Mesenchymal stem cell (in vitro differentiated cells and primary cell): ENCODE measurements around the gene GNG10.
A peak's percentile ranks its signal among the peaks of the same experiment; 100 is the strongest.

Experiments used
- DNase-seq: peaks from one replicate; pipeline ENCODE4 v3.0.0-alpha.2; 2013
- H2AFZ ChIP-seq: one replicate; pipeline ENCODE4 v1.6.1; 2013; ENCODE audit warnings: low read depth, mild to moderate bottlenecking, control low read depth, inconsistent platforms, low read length, moderate library complexity
- H2AK5ac ChIP-seq: 2 replicates; pipeline ENCODE4 v1.6.1; 2013; ENCODE audit warnings: low read length, moderate library complexity, mild to moderate bottlenecking, inconsistent platforms; ENCODE audit not compliant: severe bottlenecking
- H2BK120ac ChIP-seq: one replicate; pipeline ENCODE4 v1.6.1; 2013; ENCODE audit warnings: low read depth, mild to moderate bottlenecking, inconsistent platforms, low read length, moderate library complexity
- H2BK12ac ChIP-seq, 2 experiments: one replicate each; pipeline ENCODE4 v1.6.1; 2013; ENCODE audit warnings: inconsistent platforms in 2 of 2, low read length in 2 of 2, mild to moderate bottlenecking in 2 of 2, moderate library complexity in 2 of 2, control low read depth in 1 of 2
- H2BK15ac ChIP-seq: one replicate; pipeline ENCODE4 v1.6.1; 2013; ENCODE audit warnings: mild to moderate bottlenecking, low read depth, inconsistent platforms; ENCODE audit not compliant: poor library complexity, severe bottlenecking
- H2BK5ac ChIP-seq: 2 replicates; pipeline ENCODE4 v1.6.1; 2013; ENCODE audit warnings: low read depth, mild to moderate bottlenecking, low read length, control low read depth, inconsistent platforms; ENCODE audit not compliant: poor library complexity, severe bottlenecking
- H3K14ac ChIP-seq, 2 experiments: one replicate each; pipeline ENCODE4 v1.6.1; 2013; ENCODE audit warnings: inconsistent platforms in 2 of 2, low read length in 2 of 2, control low read depth in 1 of 2, mild to moderate bottlenecking in 1 of 2, moderate library complexity in 1 of 2
- H3K18ac ChIP-seq, 2 experiments: one replicate each; pipeline ENCODE4 v1.6.1; 2013; ENCODE audit warnings: inconsistent platforms in 2 of 2, low read length in 2 of 2, control low read depth in 1 of 2, low read depth in 1 of 2, mild to moderate bottlenecking in 1 of 2
- H3K23ac ChIP-seq, 2 experiments: one replicate each; pipeline ENCODE4 v1.6.1; 2013; ENCODE audit warnings: inconsistent platforms in 2 of 2, low read length in 2 of 2, mild to moderate bottlenecking in 2 of 2, moderate library complexity in 2 of 2, control low read depth in 1 of 2
- H3K27ac ChIP-seq: 2 replicates; pipeline ENCODE4 v1.5.1; 2013; ENCODE audit warnings: mild to moderate bottlenecking, moderate library complexity, low read length, control low read depth, inconsistent platforms; ENCODE audit not compliant: poor library complexity, severe bottlenecking
- H3K27me3 ChIP-seq, 2 experiments: 2 replicates each; pipeline versions ENCODE4 v1.6.1 to v1.7.0; 2013; ENCODE audit warnings: low read length in 2 of 2, mild to moderate bottlenecking in 2 of 2, moderate library complexity in 2 of 2, control low read depth in 1 of 2, inconsistent platforms in 1 of 2; ENCODE audit not compliant: control insufficient read depth in 1 of 2, insufficient read depth in 1 of 2
- H3K36me3 ChIP-seq, 2 experiments: 2 replicates each; pipeline versions ENCODE4 v1.6.1 to v1.7.0; 2013; ENCODE audit warnings: low read length in 2 of 2, control low read depth in 1 of 2, inconsistent platforms in 1 of 2, low read depth in 1 of 2, mild to moderate bottlenecking in 1 of 2; ENCODE audit not compliant: insufficient read depth in 2 of 2, control insufficient read depth in 1 of 2
- H3K4ac ChIP-seq, 2 experiments: one replicate each; pipeline ENCODE4 v1.6.1; 2013; ENCODE audit warnings: inconsistent platforms in 2 of 2, low read length in 2 of 2, mild to moderate bottlenecking in 2 of 2, moderate library complexity in 2 of 2, control low read depth in 1 of 2, low read depth in 1 of 2
- H3K4me1 ChIP-seq: 2 replicates; pipeline ENCODE4 v1.6.1; 2013; ENCODE audit warnings: low read depth, low read length, control low read depth; ENCODE audit not compliant: control insufficient read depth, insufficient read depth
- H3K4me2 ChIP-seq: 2 replicates; pipeline ENCODE4 v1.6.1; 2013; ENCODE audit warnings: low read length, mild to moderate bottlenecking, inconsistent platforms; ENCODE audit not compliant: poor library complexity, severe bottlenecking
- H3K4me3 ChIP-seq, 2 experiments: 2 replicates each; pipeline versions ENCODE4 v1.5.1 to v1.7.0; 2013; ENCODE audit warnings: low read length in 2 of 2, mild to moderate bottlenecking in 2 of 2, control low read depth in 1 of 2, low read depth in 1 of 2; ENCODE audit not compliant: insufficient read depth in 1 of 2
- H3K79me1 ChIP-seq: replicated peaks from 2 replicates; pipeline ENCODE4 v1.6.1; 2013; ENCODE audit warnings: mild to moderate bottlenecking, control low read depth, low read length, inconsistent platforms; ENCODE audit not compliant: poor library complexity, severe bottlenecking
- H3K9ac ChIP-seq: 2 replicates; pipeline ENCODE4 v1.7.0; 2013; ENCODE audit warnings: mild to moderate bottlenecking, low read length, moderate library complexity
- H3K9me3 ChIP-seq: 2 replicates; pipeline ENCODE4 v1.7.0; 2013; ENCODE audit warnings: mild to moderate bottlenecking, low read length; ENCODE audit not compliant: control insufficient read depth
- H4K8ac ChIP-seq: one replicate; pipeline ENCODE4 v1.6.1; 2013; ENCODE audit warnings: inconsistent platforms, mild to moderate bottlenecking, low read length, moderate library complexity
- H4K91ac ChIP-seq: one replicate; pipeline ENCODE4 v1.6.1; 2013; ENCODE audit warnings: mild to moderate bottlenecking, low read length, inconsistent platforms
- WGBS: methylation state at CpG from one replicate; pipeline ENCODE4 v1.1.7; 2013; ENCODE audit warnings: mixed read lengths; 5-methylcytosine and 5-hydroxymethylcytosine counted together

GNG10 gene

DNA sequence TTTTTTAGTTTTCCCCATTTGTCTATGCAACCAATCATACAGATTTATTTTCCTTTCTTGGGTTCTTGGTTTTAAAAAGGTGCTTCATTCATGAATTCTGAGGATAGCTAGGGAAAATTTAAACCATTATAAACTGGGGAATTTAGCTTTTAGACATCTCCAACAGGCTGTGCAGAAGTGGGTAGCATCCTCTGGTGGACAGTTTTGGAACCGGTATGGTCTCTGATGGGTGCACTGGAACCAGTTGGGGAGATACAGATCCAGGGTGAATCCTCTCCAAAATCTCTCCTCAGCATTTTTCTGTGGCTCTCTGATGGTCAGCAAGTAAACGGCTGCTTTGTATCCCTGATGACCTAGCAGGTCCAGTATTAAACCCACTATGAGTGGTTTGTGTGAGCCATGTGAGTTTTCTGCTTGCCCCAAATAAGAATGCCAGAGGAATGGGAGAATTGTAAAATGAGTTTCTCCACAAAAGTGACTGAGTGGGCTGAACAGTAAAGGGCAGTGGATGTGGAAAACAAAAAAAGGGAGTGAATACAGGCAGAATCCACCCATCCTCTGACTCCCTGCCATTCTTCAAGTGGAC is 39.4 kb upstream of the GNG10 start:
- H3K36me3 ChIP-seq, result no peaks in the 10 kb centered on the region
- H3K9me3 ChIP-seq, result no peaks in the 10 kb centered on the region
- no peak overlapping the region for H3K18ac ChIP-seq
- H3K4ac ChIP-seq, result no peak overlapping the region
- no peak overlapping the region for H2AFZ ChIP-seq
- no peak overlapping the region for H2AK5ac ChIP-seq
- peak; percentile 62 for DNase-seq
- no peak overlapping the region for H3K4me3 ChIP-seq
- no peak overlapping the region for H3K14ac ChIP-seq
- no peak overlapping the region for H3K27ac ChIP-seq
- H3K23ac ChIP-seq, result no peak overlapping the region
- H3K4me2 ChIP-seq, result no peak overlapping the region
- H3K4me1 ChIP-seq, result no peaks in the 10 kb centered on the region
- H4K91ac ChIP-seq, result no peak overlapping the region
- H2BK12ac ChIP-seq, result no peak overlapping the region
- H3K79me1 ChIP-seq, result no peaks in the 10 kb centered on the region
- no peak overlapping the region for H2BK5ac ChIP-seq
- H3K9ac ChIP-seq, result peak overlapping the region; percentile 66
- H2BK15ac ChIP-seq, result no peak overlapping the region
- H2BK120ac ChIP-seq, result no peak overlapping the region
- H3K27me3 ChIP-seq, result no peaks in the 10 kb centered on the region
- H4K8ac ChIP-seq, result no peak overlapping the region
- WGBS, result 74% methylated on average over 2 of the region's 2 CpGs

- no peaks in the 10 kb centered on the region for H3K9me3 ChIP-seq
- H3K23ac ChIP-seq, result no peak overlapping the region
- H2BK120ac ChIP-seq, result no peak overlapping the region
- no peak overlapping the region for H3K27ac ChIP-seq
- no peak overlapping the region for H4K91ac ChIP-seq
- H2BK15ac ChIP-seq, result no peak overlapping the region
- 79% methylated on average over 2 of the region's 3 CpGs for WGBS
- no peaks in the 10 kb centered on the region for H3K36me3 ChIP-seq
- no peak overlapping the region for H3K4ac ChIP-seq
- H2AFZ ChIP-seq, result no peak overlapping the region
- no peaks in the 10 kb centered on the region for H3K4me1 ChIP-seq
- no peaks in the 10 kb centered on the region for H3K79me1 ChIP-seq
- H4K8ac ChIP-seq, result no peak overlapping the region
- no peak overlapping the region for H3K18ac ChIP-seq
- no peak overlapping the region for H2BK12ac ChIP-seq
- peak overlapping the region; percentile 66 for H3K9ac ChIP-seq
- no peak overlapping the region for H3K14ac ChIP-seq
- DNase-seq, result peak; percentile 86
- H2BK5ac ChIP-seq, result no peak overlapping the region
- no peaks in the 10 kb centered on the region for H3K27me3 ChIP-seq
- no peak overlapping the region for H3K4me3 ChIP-seq
- no peak overlapping the region for H2AK5ac ChIP-seq
- H3K4me2 ChIP-seq, result no peak overlapping the region
Measured at GRCh38 chr9:111622626-111623025, 38.8 kb upstream of the GNG10 start.

DNA sequence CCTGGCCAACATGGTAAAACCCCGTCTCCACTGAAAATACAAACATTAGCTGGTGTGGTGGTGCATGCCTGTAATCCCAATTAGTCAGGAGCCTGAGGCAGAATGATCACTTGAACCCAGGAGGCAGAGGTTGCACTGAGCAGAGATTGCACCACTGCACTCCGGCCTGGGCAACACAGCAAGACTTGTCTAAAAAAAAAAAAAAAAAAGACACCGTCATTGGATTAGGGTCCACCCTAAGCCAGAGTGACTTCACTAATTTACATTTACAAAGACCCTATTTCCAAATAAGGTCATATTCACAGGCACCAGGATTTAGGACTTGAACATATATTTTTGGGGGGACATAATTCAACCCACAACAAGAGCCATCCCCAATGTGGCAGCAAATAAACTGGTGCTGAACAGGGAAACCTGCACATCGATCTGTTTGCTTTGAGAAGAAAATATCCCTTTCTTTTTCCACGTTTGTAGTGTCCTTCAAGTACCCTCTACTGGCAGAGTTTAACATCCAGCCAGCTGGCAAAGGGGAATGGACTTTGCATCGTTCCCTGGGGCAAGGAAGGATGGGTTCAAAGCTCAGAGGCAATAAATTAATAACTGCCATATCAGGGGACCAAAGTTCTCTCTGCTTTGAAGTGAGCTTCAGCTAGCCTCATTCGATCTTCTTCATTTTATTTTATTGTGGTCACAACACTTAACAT is 34.0 kb upstream of the GNG10 start:
- Histone ChIP-seq H4K91ac (no peak overlapping the region), H3K9me3 (no peaks in the 10 kb centered on the region), H3K79me1 (no peaks in the 10 kb centered on the region), H2AK5ac (no peak overlapping the region), H3K27me3 (no peaks in the 10 kb centered on the region), H2BK120ac (no peak overlapping the region), H3K4ac (no peak overlapping the region), H2BK5ac (no peak overlapping the region), H3K27ac (no peak overlapping the region), H3K36me3 (no peaks in the 10 kb centered on the region), H2BK15ac (no peak overlapping the region), H3K14ac (no peak overlapping the region), H3K9ac (no peak overlapping the region), H2AFZ (no peak overlapping the region), H3K18ac (no peak overlapping the region), H3K4me2 (no peak overlapping the region), H3K4me1 (peaks cover 2% of the 10 kb centered on the region), H3K23ac (no peak overlapping the region), H2BK12ac (no peak overlapping the region), H4K8ac (no peak overlapping the region), H3K4me3 (no peak overlapping the region)
- 75% methylated on average over 5 of the region's 7 CpGs for WGBS
- DNase-seq, result no peak

GRCh38 chr9:111628411-111628810 is 33.0 kb upstream of the GNG10 start:
- H2BK12ac ChIP-seq, result no peak overlapping the region
- no peak overlapping the region for H4K91ac ChIP-seq
- no peak overlapping the region for H2BK15ac ChIP-seq
- no peak overlapping the region for H3K4me2 ChIP-seq
- no peak for DNase-seq
- H4K8ac ChIP-seq, result no peak overlapping the region
- H2BK5ac ChIP-seq, result no peak overlapping the region
- no peak overlapping the region for H3K18ac ChIP-seq
- no peak overlapping the region for H3K23ac ChIP-seq
- no peak overlapping the region for H3K14ac ChIP-seq
- H3K4me1 ChIP-seq, result peaks cover 2% of the 10 kb centered on the region
- no peak overlapping the region for H3K4ac ChIP-seq
- no peaks in the 10 kb centered on the region for H3K9me3 ChIP-seq
- H2AFZ ChIP-seq, result no peak overlapping the region
- H3K27me3 ChIP-seq, result no peaks in the 10 kb centered on the region
- no peaks in the 10 kb centered on the region for H3K36me3 ChIP-seq
- no peak overlapping the region for H2BK120ac ChIP-seq
- no peak overlapping the region for H3K9ac ChIP-seq
- no peak overlapping the region for H3K27ac ChIP-seq
- H3K79me1 ChIP-seq, result no peaks in the 10 kb centered on the region
- WGBS, result 95% methylated on average over 4 of the region's 7 CpGs
- H2AK5ac ChIP-seq, result no peak overlapping the region
- H3K4me3 ChIP-seq, result no peak overlapping the region
